HUES48 (cell line): Measurements from ENCODE around the gene TMC5.

ENCODE experiments used
- H3K27ac ChIP-seq: one replicate; pipeline ENCODE4 v1.7.0; 2013; ENCODE audit warnings: low read depth, low read length, inconsistent platforms
- H3K27me3 ChIP-seq: 2 replicates; pipeline ENCODE4 v1.6.1; 2013; ENCODE audit warnings: mild to moderate bottlenecking, low read length; ENCODE audit not compliant: control insufficient read depth, insufficient read depth
- H3K36me3 ChIP-seq: 2 replicates; pipeline ENCODE4 v1.6.1; 2013; ENCODE audit warnings: low read length; ENCODE audit not compliant: control insufficient read depth, insufficient read depth
- H3K4me1 ChIP-seq: 2 replicates; pipeline ENCODE4 v1.6.1; 2013; ENCODE audit warnings: mild to moderate bottlenecking, low read length; ENCODE audit not compliant: control insufficient read depth, insufficient read depth
- H3K4me3 ChIP-seq: 2 replicates; pipeline ENCODE4 v1.5.1; 2013; ENCODE audit warnings: mild to moderate bottlenecking, low read depth, low read length
- H3K9ac ChIP-seq: 2 replicates; pipeline ENCODE4 v1.6.1; 2013; ENCODE audit warnings: mild to moderate bottlenecking, low read depth, low read length, moderate library complexity
- H3K9me3 ChIP-seq: 2 replicates; pipeline ENCODE4 v1.6.1; 2013; ENCODE audit warnings: low read length; ENCODE audit not compliant: control insufficient read depth, insufficient read depth

The TMC5 gene

DNA sequence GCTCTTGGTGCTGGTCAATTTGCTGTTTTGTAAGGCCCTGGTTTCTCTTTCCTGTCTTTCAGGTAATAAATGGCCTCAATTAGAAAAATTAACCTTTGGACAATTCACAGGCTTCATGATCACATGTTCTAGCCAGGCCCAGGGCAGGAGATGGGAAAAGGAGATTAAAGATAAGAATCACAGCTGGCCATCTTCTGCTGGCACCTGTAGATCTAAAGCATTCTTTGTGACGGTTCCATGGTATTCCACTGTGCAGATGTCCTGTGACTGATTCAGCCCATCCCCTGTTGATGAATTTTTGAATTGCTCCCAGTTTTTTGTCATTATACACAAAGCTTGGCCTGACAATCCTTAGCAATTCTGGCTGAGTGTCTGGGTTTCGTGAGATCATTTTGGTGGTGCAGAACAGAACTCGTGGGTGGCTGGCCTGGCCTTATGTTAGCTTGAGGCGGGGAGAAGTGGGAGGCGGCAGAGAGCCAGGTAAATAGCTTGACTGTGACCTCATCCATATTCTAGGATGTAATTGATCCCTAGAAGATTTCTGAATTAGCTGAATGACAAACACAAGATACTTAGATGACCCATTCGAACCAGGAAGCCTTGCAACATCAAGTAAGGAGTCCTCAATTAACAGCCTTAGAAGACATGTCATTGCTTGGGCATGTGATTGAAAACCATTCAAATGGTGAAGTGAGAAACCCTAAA is 14.1 kb downstream of the TMC5 start:
- H3K27ac ChIP-seq, result no peak overlapping the region
- no peaks in the 10 kb centered on the region for H3K9me3 ChIP-seq
- no peaks in the 10 kb centered on the region for H3K36me3 ChIP-seq
- H3K4me1 ChIP-seq, result peaks cover 11% of the 10 kb centered on the region
- no peaks in the 10 kb centered on the region for H3K27me3 ChIP-seq
- no peak overlapping the region for H3K4me3 ChIP-seq
- H3K9ac ChIP-seq, result no peak overlapping the region

- Histone ChIP-seq H3K4me1 (peaks cover 11% of the 10 kb centered on the region), H3K27me3 (no peaks in the 10 kb centered on the region), H3K36me3 (no peaks in the 10 kb centered on the region), H3K9me3 (no peaks in the 10 kb centered on the region), H3K27ac (no peak overlapping the region), H3K4me3 (no peak overlapping the region), H3K9ac (no peak overlapping the region)
Measured at GRCh38 chr16:19432429-19432828, 14.7 kb downstream of the TMC5 start.

DNA sequence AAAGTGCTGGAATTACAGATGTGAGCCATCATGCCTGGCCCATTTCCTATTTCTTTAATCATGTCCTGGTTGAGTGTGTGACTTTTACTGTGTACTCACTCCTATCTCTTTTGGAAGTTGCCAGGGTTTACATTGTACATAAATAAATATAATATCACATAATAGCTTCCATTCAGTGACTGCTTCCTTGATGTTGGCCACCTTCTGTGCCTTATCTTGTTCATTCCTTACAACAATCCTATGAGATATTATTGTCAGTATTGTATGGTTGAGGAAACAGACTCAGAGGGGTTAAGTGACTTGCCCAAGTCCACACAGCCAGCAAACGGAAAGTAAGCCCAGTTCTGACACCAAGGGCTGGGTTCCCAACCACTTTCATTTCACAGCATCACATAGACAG is 16.9 kb downstream of the TMC5 start:
- H3K4me1 ChIP-seq, result peaks cover 11% of the 10 kb centered on the region

DNA sequence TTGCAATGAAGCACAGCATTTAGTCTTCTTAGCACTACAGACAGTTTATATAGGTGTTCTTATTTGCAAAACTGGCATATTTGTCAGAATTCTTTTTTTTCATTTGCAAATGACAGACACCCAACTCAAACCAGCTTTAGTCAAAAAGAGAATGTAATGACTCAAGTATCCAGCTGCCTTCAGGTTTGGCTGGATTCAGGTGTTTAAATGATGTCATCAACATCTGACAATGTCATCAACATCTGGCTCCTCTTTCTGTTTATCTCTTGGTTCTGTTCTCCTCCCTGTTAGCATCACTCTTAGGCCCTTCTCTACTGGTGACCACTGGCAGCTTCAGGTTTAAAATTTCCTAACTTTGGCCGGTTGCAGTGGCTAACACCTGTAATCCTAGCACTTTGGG is 18.9 kb downstream of the TMC5 start:
- Histone ChIP-seq H3K27ac (no peak overlapping the region), H3K9me3 (no peaks in the 10 kb centered on the region), H3K9ac (no peak overlapping the region), H3K27me3 (no peaks in the 10 kb centered on the region), H3K36me3 (no peaks in the 10 kb centered on the region), H3K4me1 (peaks cover 11% of the 10 kb centered on the region), H3K4me3 (no peak overlapping the region)

More for the DNA sequence above, 16.9 kb downstream of the TMC5 start:
- H3K27me3 ChIP-seq, result no peaks in the 10 kb centered on the region
- no peaks in the 10 kb centered on the region for H3K9me3 ChIP-seq
- H3K4me3 ChIP-seq, result no peak overlapping the region
- H3K9ac ChIP-seq, result no peak overlapping the region
- no peaks in the 10 kb centered on the region for H3K36me3 ChIP-seq
- H3K27ac ChIP-seq, result no peak overlapping the region

DNA sequence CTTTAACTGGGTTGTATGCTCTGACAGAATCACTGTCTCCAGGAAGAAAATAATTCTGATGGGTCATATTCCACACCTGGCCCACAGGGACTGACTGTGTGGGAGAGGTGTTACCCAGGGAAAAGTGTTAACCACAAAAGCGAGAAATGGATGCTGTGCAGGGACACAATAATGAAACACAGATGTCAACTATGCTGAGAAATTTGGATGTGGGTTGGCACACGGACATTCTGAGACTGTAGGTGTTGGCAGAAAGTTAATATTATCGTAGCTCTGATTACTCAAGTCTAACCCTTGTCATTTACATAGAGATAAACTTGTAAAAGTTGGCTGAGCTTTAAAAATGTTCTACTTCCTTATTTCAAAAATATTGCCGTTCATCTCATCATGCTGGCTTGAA is 19.6 kb downstream of the TMC5 start:
- no peak overlapping the region for H3K9ac ChIP-seq
- H3K9me3 ChIP-seq, result no peaks in the 10 kb centered on the region
- H3K4me1 ChIP-seq, result peaks cover 7% of the 10 kb centered on the region
- no peak overlapping the region for H3K27ac ChIP-seq
- H3K36me3 ChIP-seq, result no peaks in the 10 kb centered on the region
- H3K4me3 ChIP-seq, result no peak overlapping the region
- no peaks in the 10 kb centered on the region for H3K27me3 ChIP-seq

DNA sequence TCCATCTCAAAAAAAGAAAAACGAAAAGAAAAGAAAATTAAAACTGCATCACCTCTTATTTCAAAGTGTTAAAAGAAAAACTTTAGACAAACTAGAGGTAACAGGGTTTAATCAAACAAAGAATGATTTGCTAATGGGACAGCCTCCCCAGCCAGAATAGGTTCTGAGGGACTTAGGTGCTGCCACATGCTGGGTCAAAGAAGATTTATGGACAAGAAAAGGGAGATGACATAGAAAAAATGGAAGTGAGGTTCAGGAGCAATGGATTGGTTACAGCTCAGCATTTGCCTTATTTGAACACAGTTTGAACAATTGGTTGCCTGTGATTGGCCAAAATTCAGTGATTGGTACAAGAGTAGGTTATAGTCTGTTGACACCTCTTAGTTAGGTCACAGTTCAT is 21.1 kb downstream of the TMC5 start:
- H3K9me3 ChIP-seq, result no peaks in the 10 kb centered on the region
- no peak overlapping the region for H3K9ac ChIP-seq
- no peak overlapping the region for H3K27ac ChIP-seq
- H3K4me3 ChIP-seq, result no peak overlapping the region
- no peaks in the 10 kb centered on the region for H3K4me1 ChIP-seq
- H3K27me3 ChIP-seq, result no peaks in the 10 kb centered on the region
- no peaks in the 10 kb centered on the region for H3K36me3 ChIP-seq

- Histone ChIP-seq H3K4me3 (no peak overlapping the region), H3K4me1 (no peaks in the 10 kb centered on the region), H3K9ac (no peak overlapping the region), H3K27ac (no peak overlapping the region), H3K36me3 (no peaks in the 10 kb centered on the region), H3K27me3 (no peaks in the 10 kb centered on the region), H3K9me3 (no peaks in the 10 kb centered on the region)
Measured at GRCh38 chr16:19439483-19439882, 21.8 kb downstream of the TMC5 start.

DNA sequence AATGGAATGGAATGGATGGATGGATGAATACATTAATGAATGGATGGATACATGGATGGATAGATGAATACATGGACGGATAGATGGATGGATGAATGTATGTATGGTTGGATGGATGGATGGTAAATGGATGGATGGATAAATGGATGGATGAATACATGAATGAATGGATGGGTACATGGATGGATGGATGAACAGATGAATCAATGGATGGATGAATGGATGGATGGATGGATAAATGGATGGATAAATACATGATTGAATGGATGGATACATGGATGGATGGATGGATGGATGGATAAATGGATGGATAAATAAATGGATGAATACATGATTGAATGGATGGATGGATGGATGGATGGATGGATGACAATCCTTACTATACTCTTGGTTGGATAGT is 26.0 kb downstream of the TMC5 start:
- Histone ChIP-seq H3K27ac (no peak overlapping the region), H3K9ac (no peak overlapping the region), H3K4me3 (no peak overlapping the region), H3K27me3 (no peaks in the 10 kb centered on the region), H3K9me3 (no peaks in the 10 kb centered on the region), H3K4me1 (no peaks in the 10 kb centered on the region), H3K36me3 (no peaks in the 10 kb centered on the region)

DNA sequence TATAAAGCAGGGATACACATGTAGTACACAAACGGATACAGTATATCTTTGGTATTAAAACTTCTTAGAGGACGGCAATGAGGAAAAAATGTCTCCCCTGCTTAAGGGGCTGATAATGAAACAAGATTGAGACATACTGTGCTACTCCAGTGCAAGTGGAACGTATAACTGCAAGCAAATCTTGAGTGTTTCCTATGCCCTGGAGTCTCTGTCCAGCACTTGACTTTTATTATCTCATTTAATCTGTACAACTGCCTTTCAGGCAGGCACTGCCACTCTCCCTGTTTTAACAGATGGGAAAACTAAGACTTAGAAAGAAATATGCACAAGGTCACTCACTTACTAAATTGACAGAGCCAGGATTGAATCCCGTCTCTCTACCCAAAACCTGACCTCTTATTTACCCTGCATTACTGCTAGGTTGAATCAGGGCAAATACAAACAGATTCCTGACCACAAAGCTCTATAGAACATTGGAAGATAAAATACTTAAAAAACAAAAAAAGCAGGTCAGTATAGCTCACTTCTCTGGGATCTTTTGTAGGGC is 28.7 kb downstream of the TMC5 start:
- Histone ChIP-seq H3K4me3 (no peak overlapping the region), H3K27me3 (no peaks in the 10 kb centered on the region), H3K4me1 (no peaks in the 10 kb centered on the region), H3K9ac (no peak overlapping the region), H3K36me3 (no peaks in the 10 kb centered on the region), H3K9me3 (no peaks in the 10 kb centered on the region), H3K27ac (no peak overlapping the region)

- Histone ChIP-seq H3K4me1 (no peaks in the 10 kb centered on the region), H3K27me3 (no peaks in the 10 kb centered on the region), H3K36me3 (no peaks in the 10 kb centered on the region), H3K27ac (no peak overlapping the region), H3K9ac (no peak overlapping the region), H3K9me3 (no peaks in the 10 kb centered on the region), H3K4me3 (no peak overlapping the region)
Measured at GRCh38 chr16:19446886-19447285, 29.2 kb downstream of the TMC5 start.

DNA sequence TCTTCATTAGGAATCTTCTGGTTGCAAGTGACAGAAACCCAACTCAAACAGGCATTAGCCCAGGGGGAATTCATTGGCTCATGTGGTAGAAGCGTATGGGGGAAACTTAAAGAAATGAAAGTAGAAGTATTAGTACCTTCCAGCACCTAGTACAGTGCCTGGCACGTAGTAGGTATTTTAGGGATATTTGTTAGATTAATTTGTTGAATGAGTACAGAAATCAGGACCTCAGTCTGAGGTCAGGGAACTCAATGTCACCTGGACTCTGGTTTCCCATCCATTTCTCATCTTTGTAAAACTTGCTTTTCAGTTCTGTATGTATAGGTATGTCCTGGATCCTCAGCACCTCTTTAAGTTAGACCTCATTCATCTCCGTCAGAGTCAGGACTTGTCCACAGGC is 32.5 kb downstream of the TMC5 start:
- no peaks in the 10 kb centered on the region for H3K27me3 ChIP-seq

More for the DNA sequence above, 32.5 kb downstream of the TMC5 start:
- Histone ChIP-seq H3K9ac (no peak overlapping the region), H3K4me3 (no peak overlapping the region), H3K27ac (no peak overlapping the region), H3K4me1 (no peaks in the 10 kb centered on the region), H3K9me3 (no peaks in the 10 kb centered on the region), H3K36me3 (no peaks in the 10 kb centered on the region)
